HG03025 (cell line): ENCODE data around the gene ROPN1L.

Experiments used
- ATAC-seq: cut with Tn5 transposase; IDR thresholded peaks from one replicate; pipeline ENCODE4 v1.9.1; 2021; ENCODE audit warnings: mild to moderate bottlenecking, moderate library complexity; ENCODE audit not compliant: unreplicated experiment, low FRiP score

The ROPN1L gene

DNA sequence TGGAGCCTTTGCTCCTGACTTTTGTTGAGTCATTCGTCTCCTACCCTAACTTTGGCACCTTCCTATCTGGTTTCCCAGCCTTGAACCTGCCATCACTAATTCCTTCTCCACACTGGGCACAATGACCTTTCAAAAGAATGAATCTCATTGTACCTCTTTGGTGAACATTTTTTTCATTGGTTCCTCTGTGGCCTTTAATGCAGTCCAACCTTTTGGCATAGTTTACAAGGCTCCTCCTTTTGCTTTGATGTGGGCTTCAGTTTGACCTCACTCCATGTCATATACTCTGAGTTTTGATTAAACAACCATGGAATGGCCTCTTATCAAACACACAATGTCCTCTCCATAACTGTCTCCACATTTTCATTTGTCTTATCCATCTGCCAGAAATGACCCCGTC lies 14.5 kb upstream of the ROPN1L start:
- no peak for ATAC-seq

DNA sequence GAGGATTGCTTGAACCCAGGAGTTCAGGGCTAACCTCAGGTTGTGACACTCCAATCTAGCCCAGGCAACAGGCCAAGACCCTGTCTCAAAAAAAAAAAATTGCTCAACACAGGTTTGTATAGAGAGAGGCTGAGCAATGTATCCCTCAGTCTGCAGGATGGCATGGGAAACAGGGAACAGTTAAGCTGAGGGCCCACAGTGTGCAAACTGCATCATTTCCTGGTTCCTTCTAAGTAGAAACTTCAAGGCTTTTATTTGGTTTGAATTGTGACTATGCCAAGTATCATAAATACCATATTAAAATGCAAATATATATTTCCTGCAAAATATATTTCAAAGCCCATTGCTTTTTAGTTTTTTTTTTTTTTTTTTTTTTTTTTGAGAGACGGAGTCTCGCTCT lies 13.7 kb upstream of the ROPN1L start:
- ATAC-seq = no peak

DNA sequence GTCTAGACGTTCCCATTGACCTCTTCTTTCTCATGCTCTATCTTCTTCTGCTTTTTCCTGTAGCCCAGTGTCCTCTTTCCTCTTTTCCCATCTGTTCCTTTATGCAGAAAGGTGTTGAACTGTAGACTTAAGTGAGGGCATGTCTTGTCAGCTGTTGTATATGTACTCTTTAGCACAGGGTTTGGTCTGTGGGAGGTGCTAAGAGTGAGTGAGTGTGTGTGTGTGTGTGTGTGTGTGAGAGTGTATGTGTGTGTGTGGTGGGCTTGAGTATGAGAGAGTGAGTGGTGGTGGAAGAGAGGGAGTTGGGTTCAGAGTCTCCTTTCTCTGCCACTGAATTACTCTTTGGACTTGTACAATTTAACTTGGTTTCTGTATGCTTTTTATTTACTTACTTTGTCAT lies 10.3 kb upstream of the ROPN1L start:
- no peak for ATAC-seq

DNA sequence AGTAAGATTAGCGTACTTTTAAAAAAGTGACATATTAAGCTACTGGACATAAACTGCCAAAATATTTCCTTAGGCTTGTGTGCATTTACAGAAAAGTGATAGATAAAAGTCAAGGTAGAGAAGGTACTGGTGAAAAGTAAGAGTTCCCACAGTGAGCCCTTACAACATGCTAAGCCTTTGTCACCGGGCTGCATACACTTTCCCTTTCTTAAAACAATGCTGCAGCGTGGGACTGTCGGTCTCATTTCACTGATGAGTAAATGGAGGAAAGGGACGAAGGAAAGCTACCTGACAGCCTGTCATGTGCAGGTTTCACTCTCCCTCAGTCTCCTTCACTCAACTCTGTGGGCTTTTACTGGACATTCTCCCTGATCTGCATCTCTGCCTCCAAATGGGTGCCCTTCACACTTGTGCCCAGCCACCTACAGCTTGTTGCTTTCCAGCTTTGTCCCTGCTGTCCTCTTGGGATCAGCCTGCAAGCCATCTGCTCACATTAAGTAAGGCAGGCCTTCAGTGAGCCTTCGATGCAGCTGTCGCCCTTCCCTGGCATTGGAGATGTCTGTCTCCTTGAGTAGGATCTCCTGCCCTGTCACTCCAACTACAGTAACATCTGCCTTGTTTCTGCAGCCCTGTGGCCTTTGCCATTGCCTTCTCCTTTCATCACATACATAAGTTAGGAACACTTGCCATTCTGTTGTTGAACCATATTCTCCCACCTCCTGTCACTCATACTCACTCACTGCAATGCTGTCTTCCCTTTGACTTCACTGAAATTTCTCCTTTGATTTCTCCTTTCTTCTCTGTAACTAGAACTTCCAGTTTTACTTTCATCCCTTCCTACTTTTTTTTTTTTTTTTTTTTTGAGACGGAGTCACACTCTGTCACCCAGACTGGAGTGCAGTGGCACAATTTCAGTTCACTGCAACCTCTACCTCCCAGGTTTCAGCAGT lies 9.3 kb upstream of the ROPN1L start:
- ATAC-seq = no peak

DNA sequence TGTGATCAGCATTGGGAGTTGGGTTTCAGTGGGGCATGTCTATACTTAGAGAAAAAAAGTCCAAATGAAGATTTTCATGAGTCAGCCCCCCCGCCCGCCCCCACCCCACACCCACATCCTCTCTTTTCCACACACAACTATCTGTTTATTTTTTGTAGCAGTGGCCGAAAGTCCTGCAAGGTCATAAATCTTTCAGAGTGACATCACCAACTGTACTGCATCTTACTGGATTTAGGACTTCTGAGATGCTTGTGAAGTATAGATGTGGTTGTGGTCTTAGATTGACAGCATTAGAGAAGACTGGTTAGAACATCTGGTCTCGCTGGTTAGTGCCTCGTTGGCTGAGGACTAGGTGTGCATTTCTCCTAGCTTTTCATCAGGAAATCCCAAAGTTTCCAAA lies 7.3 kb upstream of the ROPN1L start:
- ATAC-seq = no peak

DNA sequence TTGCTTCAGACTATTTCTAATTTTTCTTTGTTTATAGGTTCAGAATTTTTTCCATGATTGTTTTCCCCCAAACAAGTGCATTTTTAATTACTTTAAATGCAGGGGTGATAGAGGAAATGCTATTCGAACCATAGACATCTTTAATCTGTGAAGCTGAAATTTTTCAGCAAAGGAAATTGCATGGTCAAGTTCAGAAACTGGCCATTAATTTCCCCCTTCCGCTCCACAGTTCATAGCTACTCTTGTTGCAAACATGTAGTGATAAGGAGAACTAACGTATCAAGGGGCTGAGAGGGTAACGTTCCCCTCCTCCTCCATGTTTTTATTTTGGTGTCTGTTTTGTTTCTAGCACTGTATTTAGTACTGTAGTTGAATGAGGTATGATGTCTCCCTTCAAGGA lies 3.4 kb upstream of the ROPN1L start:
- ATAC-seq = no peak

DNA sequence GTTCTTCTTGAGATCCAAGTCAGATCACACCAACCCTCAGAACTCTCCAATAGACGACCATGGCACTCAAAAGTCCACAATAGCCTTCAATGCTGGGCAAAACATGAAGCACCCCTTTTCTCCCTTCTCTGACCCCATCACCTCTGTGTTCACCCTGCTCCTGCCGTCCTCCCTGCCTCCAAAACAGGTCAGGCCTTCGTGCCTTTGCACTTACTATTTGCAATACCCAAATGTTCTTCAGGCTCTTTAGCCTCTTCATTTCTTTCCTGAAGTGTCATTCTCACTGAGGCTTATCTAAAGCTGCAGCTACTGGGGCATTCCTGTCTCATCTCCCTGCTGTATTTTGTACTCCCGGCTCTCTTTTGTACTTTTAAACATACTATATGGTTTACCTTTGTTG lies 2.0 kb upstream of the ROPN1L start:
- ATAC-seq = no peak

DNA sequence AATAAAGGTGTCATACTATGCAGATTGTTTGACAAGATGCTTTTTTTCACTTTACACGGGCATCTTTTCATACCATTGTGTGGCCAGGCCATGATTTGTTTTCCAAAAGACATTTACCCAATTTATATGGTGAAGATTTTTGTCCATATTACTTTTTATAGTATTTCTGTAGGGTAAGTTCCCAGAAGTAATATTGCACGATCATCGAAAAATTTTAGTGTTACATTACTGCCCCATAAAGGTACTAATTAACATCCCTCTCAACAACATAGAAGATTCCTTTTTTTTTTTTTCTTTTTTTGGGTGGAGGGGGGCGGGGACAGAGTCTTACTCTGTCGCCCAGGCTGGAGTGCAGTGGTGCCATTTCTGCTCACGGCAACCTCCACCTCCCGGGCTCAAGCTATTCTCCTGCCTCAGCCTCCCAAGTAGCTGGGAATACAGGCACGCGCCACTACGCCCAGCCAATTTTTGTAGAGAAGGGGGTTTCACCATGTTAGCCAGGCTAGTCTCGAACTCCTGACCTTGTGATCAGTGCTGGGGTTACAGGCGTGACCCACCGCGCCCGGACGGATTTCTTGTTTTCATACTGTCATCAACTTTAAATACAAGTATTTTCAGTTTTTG lies 1.2 kb upstream of the ROPN1L start:
- ATAC-seq = no peak

GRCh38 chr5:10441992-10442435 lies 335 bp downstream of the ROPN1L start:
- ATAC-seq = peak; percentile 39

DNA sequence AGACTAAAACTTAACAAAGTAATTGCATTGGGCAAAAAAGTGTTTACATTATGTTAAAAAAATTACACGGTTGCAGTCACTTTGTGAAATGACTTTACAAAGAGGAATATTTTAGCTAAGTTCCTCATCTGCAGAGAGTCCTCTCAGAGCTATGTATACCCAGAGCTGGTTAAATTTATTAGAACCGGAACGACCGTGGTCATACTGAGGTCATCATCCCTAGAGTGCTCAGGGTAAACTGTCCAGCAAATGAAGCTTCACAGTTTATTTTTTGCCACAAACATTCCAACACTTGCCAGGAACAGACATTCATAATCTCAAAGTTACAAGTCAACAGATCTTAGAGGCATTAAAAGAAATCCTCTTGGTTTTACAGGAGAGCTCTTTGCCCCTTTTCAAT lies 897 bp downstream of the ROPN1L start:
- no peak for ATAC-seq

DNA sequence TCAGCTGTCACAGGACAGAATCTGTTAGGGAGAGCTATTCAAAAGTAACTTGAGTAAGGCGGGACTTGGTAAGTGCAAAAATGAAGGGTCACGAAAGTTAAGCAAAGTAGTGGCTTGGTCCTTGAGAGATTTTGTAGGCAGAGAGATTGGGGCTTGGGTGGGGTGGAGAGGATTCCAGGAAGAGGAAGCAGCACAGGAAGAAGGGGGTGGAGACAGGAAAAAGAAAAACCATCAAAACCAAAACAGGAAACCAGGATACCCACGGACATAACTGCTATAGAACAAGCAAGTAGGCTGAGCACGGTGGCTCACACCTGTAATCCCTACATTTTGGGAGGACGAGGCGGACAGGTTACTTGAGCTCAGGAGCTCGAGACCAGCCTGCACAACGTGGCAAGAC lies 3.7 kb downstream of the ROPN1L start:
- ATAC-seq = no peak

DNA sequence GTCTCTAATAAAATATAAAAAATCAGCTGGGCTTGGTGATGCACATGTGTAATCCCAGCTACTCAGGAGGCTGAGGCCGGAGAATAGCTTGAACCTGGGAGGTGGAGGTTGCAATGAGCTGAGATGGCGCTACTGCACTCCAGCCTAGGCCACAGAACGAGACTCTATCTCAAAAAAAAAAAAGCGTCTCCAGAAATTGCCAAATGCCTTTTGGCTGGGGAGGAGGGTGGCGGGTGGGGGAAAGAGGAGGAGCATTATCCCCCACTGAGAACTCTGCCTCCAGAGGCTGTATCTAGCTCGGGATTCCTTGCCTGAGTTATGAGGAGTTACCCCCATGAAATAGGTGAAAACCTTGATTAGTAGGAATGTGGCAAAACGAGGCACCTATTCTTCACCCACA lies 4.8 kb downstream of the ROPN1L start:
- ATAC-seq = no peak

- ATAC-seq = no peak
These were observed 5.4 kb downstream of the ROPN1L start for GRCh38 chr5:10447041-10447440.

GRCh38 chr5:10448754-10449360 lies 7.2 kb downstream of the ROPN1L start:
- no peak for ATAC-seq

DNA sequence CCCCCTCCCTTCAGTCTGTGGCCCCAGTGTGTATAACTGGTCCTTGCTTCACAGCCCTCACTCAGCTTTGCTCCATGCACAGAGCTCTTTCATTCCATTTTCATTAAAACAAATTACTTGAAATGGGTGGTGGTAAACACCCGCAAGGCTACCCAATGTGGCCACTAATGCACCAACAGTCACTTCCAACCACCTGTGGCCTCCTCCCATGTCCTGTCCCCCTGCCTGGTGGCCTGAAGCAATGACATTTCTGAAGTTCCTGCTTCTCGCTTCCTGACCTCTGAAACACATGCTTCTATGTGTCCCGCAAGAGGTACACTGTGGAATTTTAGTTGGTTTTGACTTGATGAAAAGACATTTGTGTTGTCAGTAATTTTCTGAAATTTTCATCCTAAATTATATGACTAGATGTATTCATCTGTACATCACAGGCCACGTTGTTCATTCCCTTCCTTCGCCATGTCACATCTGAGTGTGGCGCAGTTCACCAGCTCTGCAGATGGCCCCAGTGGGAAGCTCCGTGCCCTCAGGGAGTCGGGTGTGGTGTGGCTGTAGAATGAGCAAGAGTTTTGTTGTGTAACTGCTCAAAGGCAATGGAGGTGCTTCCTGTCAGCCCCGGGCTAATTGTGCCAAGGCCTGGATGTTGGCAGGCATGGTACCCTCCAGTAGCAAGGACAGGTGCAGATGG lies 9.6 kb downstream of the ROPN1L start:
- no peak for ATAC-seq

DNA sequence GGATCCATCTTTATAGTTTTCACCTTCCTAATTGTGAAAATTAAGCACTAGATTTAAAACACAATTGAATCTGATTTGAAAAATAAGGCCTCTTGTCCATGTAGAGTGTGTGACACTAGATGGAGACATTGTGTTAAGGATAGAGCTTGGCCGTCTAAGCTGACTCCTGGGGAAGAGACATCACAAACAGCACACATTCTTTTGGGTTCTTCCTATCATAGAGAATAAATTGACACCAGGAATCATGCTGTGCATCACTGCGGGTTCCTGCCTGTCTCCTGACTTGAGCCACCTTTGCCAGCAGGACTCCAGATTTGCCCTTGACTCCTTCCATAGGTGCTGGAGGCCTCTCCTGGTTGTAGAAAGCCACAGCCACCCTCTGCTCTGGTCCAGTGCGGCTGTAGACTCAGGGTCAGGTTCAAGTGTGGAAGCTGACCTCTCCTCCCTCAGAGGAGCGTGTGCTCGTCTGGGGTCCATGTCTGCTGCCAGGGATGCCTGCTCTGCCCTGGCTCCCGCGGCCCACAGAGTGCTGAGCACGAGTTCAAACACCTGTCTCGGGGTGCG lies 11.2 kb downstream of the ROPN1L start:
- ATAC-seq = no peak

DNA sequence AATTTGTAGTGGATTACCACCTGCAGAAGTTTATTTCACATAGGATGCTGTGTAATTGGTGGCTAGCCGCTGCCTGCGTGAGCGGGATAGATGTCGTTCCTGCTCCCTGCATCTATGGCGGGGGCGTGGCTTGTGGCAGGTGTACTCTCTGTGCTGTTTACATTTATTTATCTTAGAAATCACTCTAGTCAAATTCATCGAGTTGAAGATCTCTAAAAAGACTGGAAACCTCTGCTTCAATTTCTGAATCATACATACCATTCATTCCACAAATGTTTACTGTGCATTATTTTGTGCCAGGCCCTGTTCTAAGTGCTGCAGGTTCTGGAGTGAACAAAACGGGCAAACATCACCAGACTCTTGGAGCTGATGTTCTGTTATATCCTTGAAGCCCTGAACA lies 11.9 kb downstream of the ROPN1L start:
- ATAC-seq = no peak

DNA sequence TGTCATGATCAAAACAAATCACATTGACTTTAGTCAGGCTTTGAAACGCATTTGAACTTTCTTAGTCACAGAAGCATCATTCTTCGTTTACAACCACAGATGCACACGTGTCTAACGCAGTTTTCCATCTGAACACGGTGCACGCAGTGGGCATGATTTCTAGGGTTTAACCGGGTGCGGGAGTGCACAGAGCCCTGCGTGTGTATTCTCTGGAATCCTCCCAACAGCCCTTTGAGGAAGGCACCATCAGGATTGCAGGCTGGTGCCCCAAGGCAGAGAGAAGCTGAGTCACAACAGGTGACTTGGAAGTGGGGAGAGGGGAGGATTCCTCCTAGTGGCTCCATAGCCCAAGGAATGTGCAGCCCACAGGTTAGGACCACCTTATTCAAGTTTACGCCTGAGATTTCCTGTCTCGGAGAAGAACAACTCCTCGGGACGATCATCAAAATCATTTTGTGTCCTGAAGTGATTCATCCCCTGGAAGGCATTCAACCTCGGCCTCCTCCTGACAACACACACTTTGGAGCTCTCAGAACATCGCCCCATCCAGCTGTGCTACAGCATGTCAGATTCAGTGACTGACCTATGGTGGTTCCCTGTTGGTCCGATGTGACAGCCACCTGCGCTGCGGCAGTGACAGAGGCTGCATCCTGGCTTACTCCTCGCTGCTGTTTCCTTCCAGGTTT lies 13.1 kb downstream of the ROPN1L start:
- ATAC-seq = no peak

DNA sequence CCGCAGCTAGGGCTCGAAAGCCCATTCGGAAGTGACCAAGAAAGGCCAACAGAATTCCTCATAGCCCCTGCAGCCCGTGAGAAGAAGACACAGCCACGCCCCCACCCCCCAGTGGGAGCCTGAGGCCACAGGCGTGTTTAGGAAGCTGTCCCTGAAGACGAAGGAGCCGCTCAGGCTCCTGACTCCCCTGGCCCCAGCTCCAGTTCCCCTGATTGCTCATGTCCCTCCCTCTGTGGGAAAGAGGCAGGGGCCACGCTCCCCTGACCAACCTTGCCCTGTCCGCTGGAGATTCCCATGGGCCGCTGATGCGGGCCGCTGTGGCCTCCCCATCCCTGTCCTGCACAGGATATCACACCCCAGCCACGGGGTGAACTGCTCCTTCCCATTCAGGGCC lies 13.6 kb downstream of the ROPN1L start:
- ATAC-seq = no peak
